ENCODE data around the gene KCNK6.

Gene KCNK6

DNA sequence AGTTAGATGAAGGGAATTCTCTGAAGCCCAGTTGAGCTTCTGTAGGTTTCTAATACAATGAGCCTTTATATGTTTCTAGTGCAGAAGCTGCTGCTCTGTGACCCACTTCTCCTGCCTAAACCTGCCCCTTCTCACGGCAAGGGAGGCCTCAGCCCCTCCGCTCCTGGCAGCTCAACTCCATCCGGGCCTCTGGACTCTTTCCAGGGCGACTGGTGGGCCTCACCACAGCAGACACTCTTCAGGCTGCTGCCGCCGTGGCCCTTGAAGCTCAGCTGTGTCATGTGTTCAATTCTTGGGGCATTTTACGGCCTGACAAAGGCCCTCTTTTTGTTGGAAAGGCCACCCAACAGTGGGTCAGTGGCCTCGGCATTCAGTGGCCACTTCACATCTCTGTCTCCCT is 25.6 kb upstream of the KCNK6 start:
- Histone ChIP-seq H3K27ac (replicated peaks) (no peak overlapping the region), H3K4me3 (replicated peaks; ENCODE audit: insufficient read depth, low read length) (no peak overlapping the region), H3K27me3 (ENCODE audit: insufficient read depth, poor library complexity, severe bottlenecking) (peaks cover 11% of the 10 kb centered on the region)
- TF ChIP-seq, protein P1, sequence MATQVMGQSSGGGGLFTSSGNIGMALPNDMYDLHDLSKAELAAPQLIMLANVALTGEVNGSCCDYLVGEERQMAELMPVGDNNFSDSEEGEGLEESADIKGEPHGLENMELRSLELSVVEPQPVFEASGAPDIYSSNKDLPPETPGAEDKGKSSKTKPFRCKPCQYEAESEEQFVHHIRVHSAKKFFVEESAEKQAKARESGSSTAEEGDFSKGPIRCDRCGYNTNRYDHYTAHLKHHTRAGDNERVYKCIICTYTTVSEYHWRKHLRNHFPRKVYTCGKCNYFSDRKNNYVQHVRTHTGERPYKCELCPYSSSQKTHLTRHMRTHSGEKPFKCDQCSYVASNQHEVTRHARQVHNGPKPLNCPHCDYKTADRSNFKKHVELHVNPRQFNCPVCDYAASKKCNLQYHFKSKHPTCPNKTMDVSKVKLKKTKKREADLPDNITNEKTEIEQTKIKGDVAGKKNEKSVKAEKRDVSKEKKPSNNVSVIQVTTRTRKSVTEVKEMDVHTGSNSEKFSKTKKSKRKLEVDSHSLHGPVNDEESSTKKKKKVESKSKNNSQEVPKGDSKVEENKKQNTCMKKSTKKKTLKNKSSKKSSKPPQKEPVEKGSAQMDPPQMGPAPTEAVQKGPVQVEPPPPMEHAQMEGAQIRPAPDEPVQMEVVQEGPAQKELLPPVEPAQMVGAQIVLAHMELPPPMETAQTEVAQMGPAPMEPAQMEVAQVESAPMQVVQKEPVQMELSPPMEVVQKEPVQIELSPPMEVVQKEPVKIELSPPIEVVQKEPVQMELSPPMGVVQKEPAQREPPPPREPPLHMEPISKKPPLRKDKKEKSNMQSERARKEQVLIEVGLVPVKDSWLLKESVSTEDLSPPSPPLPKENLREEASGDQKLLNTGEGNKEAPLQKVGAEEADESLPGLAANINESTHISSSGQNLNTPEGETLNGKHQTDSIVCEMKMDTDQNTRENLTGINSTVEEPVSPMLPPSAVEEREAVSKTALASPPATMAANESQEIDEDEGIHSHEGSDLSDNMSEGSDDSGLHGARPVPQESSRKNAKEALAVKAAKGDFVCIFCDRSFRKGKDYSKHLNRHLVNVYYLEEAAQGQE (IDR thresholded peaks at IDR 0.05; ENCODE audit: insufficient replicate concordance, low read depth): no peak
- TF ChIP-seq SPI1 (IDR thresholded peaks at IDR 0.05; ENCODE audit: borderline replicate concordance, low read depth) (no peak), GABPA (IDR thresholded peaks at IDR 0.05; ENCODE audit: low read depth) (no peak), POLR2AphosphoS5 (IDR thresholded peaks at IDR 0.05; ENCODE audit: low read depth) (no peak)
- TF ChIP-seq, protein P2, sequence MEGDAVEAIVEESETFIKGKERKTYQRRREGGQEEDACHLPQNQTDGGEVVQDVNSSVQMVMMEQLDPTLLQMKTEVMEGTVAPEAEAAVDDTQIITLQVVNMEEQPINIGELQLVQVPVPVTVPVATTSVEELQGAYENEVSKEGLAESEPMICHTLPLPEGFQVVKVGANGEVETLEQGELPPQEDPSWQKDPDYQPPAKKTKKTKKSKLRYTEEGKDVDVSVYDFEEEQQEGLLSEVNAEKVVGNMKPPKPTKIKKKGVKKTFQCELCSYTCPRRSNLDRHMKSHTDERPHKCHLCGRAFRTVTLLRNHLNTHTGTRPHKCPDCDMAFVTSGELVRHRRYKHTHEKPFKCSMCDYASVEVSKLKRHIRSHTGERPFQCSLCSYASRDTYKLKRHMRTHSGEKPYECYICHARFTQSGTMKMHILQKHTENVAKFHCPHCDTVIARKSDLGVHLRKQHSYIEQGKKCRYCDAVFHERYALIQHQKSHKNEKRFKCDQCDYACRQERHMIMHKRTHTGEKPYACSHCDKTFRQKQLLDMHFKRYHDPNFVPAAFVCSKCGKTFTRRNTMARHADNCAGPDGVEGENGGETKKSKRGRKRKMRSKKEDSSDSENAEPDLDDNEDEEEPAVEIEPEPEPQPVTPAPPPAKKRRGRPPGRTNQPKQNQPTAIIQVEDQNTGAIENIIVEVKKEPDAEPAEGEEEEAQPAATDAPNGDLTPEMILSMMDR (IDR thresholded peaks at IDR 0.05; ENCODE audit: insufficient read depth, low read length): no peak
- no peak for DNase-seq (ENCODE audit: low read depth in 1 of 2, low spot score in 1 of 2)

DNA sequence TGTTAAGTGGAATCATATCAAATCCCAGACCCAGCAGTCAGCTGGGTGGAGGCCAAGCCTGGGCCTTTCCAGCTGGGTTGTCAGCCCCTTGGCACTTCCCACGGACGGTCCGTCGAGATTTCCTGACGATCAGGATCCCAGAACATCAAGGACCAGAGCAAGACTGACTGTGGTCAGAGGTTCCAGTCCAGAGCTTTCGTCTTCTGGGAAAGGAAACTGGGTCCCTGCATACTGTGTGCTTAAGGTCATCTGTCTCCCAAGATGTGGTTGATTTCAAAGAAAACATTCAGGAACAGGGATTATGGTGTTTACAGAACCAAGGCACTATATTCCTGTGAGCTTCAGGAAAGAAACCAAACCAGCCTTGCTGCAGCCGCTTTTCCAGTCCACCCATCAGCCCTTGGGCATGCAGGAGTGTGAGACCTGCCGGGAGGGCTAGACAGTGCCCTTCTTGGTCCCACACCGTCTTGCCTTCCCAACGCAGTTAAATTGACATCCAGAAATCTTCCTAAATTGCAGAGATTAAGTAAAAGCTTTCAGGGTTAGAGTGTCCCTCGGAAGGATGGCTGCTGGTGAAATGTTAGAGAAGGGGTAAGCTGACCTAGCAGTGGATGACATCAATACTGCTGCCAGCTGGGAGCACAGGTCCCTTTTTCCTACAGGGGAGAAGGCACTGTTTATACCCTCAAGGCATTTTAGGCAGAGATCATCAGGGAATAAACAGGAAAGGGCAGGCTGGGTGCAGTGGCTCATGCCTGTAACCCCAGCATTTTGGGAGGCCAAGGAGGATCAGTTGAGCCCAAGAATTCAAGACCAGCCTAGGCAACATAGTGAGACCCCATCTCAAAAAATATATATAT is 20.6 kb upstream of the KCNK6 start:
- Histone ChIP-seq H3K27ac (replicated peaks) (no peak overlapping the region), H3K4me3 (replicated peaks; ENCODE audit: insufficient read depth, low read length) (no peak overlapping the region), H3K27me3 (ENCODE audit: insufficient read depth, poor library complexity, severe bottlenecking) (no peaks in the 10 kb centered on the region)
- DNase-seq (ENCODE audit: low read depth in 1 of 2, low spot score in 1 of 2): no peak
- TF ChIP-seq, protein P2 (IDR thresholded peaks at IDR 0.05; ENCODE audit: insufficient read depth, low read length): no peak
- no peak for TF ChIP-seq POLR2AphosphoS5 (IDR thresholded peaks at IDR 0.05; ENCODE audit: low read depth)
- TF ChIP-seq GABPA (IDR thresholded peaks at IDR 0.05; ENCODE audit: low read depth): no peak
- TF ChIP-seq, protein P1 (IDR thresholded peaks at IDR 0.05; ENCODE audit: insufficient replicate concordance, low read depth): no peak
- TF ChIP-seq SPI1 (IDR thresholded peaks at IDR 0.05; ENCODE audit: borderline replicate concordance, low read depth): no peak

DNA sequence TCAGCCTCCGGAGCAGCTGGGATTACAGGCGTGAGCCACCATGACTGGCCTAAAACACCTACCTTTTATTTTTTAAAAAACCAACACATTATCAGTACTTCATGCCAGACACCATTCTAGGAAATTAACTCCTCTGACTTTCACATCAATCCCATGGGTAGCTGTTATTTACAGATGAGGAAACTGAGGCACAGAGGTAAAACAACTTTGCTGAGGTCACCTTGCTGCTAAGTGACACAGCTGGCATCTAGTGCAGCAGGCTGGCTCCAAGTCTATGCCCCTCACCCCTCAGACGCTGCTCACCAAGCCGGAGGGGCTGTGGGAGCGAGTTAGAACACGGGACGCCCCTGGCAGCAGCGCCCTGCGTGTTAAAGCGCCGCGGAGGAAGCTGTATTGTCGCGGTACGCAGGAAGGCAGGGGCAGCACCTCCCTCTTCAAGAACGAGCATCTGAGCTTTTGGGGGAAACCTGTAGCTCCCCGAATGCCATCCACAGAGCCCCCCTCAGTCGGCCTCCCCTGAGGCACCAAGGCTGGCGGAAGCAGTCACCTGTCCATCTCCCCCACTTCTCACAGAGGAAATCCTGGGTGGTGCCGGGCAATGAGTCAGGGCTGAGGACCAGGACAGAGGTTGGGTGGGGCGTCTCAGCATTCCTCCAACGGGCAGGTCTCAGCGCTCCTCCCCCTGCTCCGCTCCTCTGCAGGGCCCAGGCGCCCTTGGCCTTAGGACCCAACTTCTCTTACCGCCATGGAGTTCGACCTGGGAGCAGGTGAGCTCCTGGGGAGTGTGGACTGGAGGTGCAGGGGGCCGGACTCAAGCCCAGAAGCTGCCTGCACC is 15.9 kb upstream of the KCNK6 start, which contains the start of gene C19orf33:
Gene C19orf33 (plus strand): TSS at position 735 of the 835 bp plus-strand sequence. CDS start 11 bp downstream, at position 746.
- H3K4me3 ChIP-seq (replicated peaks; ENCODE audit: insufficient read depth, low read length): no peak within 1 kb of the TSS
- DNase-seq (ENCODE audit: low read depth in 1 of 2, low spot score in 1 of 2): no peak

More for the DNA sequence above, 15.9 kb upstream of the KCNK6 start, which contains the start of gene C19orf33:
- Histone ChIP-seq H3K27me3 (ENCODE audit: insufficient read depth, poor library complexity, severe bottlenecking) (no peaks in the 10 kb centered on the region), H3K27ac (replicated peaks) (no peak within 1 kb of the TSS)
- TF ChIP-seq, protein P2 (IDR thresholded peaks at IDR 0.05; ENCODE audit: insufficient read depth, low read length): no peak
- TF ChIP-seq POLR2AphosphoS5 (IDR thresholded peaks at IDR 0.05; ENCODE audit: low read depth) (no peak), GABPA (IDR thresholded peaks at IDR 0.05; ENCODE audit: low read depth) (no peak), SPI1 (IDR thresholded peaks at IDR 0.05; ENCODE audit: borderline replicate concordance, low read depth) (no peak)
- TF ChIP-seq, protein P1 (IDR thresholded peaks at IDR 0.05; ENCODE audit: insufficient replicate concordance, low read depth): no peak
